ENCODE data around the gene SUN1. TPM values are rescaled to one million over a fixed set of nuclear protein-coding genes. Genes with fewer than 3 reads are reported as not detected.

Gene SUN1, protein sequence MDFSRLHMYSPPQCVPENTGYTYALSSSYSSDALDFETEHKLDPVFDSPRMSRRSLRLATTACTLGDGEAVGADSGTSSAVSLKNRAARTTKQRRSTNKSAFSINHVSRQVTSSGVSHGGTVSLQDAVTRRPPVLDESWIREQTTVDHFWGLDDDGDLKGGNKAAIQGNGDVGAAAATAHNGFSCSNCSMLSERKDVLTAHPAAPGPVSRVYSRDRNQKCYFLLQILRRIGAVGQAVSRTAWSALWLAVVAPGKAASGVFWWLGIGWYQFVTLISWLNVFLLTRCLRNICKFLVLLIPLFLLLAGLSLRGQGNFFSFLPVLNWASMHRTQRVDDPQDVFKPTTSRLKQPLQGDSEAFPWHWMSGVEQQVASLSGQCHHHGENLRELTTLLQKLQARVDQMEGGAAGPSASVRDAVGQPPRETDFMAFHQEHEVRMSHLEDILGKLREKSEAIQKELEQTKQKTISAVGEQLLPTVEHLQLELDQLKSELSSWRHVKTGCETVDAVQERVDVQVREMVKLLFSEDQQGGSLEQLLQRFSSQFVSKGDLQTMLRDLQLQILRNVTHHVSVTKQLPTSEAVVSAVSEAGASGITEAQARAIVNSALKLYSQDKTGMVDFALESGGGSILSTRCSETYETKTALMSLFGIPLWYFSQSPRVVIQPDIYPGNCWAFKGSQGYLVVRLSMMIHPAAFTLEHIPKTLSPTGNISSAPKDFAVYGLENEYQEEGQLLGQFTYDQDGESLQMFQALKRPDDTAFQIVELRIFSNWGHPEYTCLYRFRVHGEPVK
- total RNA-seq: 171 and 175 TPM in 2 replicates

DNA sequence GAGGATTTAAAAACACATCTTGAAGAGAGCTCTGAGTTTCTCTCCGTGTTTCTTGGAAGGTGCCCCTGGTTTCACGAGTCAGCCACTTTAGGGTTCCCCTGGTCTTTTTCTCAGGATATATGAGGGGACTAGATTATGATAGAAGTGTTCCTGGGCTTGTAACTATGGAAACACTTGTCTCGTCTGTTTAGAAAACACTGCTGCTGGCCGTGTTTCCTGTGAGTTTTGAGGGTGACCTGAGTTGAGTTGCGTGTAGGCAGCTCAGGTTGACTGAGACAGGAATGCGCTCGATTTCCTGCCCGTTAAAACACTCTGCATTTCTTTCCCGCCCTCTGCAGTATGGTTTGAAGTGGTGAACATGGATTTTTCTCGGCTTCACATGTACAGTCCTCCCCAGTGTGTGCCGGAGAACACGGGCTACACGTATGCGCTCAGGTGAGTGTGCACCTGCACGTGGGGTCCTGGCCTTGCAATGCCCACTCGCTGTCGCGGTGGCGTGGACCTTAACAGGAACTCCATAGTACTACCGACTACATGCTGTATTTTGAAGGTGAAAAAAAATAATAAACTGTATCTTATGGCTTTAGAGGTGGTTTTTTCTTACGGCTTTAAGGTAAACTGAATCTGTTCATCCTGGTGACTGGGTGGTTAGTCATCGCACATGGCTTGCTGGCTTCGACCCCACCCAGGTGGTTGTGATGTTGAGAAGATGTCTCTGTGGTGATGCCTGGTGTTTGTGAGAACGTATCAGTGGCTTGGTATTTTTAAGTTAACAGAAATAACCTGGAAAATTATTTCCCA is at the start of gene SUN1:
TSS of gene SUN1 (plus strand) at position 310 of the 801 bp plus-strand sequence. CDS start at position 359, 49 bp downstream.

DNA sequence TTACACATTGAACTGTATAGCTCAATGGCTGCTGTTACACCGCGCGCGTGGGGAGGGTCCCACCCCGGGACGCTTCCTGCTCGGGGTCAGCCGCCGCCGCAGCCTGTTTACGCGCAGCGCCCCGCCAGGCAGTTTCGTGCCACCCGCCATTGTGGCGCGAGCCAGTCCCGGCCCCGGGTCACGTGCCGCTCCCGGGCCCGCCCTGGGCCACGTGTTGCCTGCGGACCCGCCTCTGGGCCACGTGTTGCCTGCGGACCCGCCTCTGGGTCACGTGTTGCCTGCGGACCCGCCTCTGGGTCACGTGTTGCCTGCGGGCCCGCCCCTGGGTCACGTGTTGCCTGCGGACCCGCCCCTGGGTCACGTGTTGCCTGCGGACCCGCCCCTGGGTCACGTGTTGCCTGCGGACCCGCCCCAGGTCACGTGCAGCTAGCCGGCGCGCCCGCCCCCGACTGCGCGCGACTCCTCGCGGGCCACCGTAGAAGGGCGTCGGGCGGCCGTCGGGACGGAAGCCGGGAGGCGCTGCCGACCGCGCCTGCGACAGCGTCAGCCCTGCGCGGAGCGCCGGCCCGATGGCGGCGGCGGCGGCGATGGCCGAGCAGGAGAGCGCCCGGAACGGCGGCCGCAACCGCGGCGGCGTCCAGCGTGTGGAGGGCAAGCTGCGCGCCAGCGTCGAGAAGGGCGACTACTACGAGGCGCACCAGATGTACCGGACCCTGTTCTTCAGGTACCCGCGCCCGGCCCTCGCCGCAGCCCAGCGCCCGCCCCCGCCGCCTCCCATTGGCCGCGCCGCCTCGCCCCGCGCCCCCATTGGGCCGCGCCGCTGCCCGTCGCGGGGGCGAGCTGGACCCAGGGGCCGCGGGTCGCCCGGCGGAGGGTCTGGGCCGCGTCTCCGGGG is 44.0 kb downstream of the SUN1 start, which contains the start of gene GET4:
TSS of gene GET4 (plus strand) at position 478 of the 895 bp plus-strand sequence. CDS start at position 570, 92 bp downstream.

Other genes with a start within 250 kb of the SUN1 start
- gene DNAAF5, start 105.8 kb upstream of the SUN1 start, total RNA-seq: 9.6 and 14.3 TPM in 2 replicates
- gene PRKAR1B, start 105.2 kb upstream of the SUN1 start, total RNA-seq: 59.9 and 66.4 TPM in 2 replicates
- 30.0 and 35.3 TPM in 2 replicates for gene GET4, start 44.1 kb downstream of the SUN1 start, total RNA-seq
- 1.4 and 5.0 TPM in 2 replicates for gene ADAP1, start 122.2 kb downstream of the SUN1 start, total RNA-seq
- gene COX19, start 143.1 kb downstream of the SUN1 start, total RNA-seq: 6.3 and 6.8 TPM in 2 replicates
- not detected in 2 replicates for gene CYP2W1, start 150.7 kb downstream of the SUN1 start, total RNA-seq
- gene GPR146, start 212.1 kb downstream of the SUN1 start, total RNA-seq: 21.7 and 24.7 TPM in 2 replicates

Measured in dermis lymphatic vessel endothelial cell (primary cell).